Neutrophil (primary cell): ENCODE data around the gene USP32.

Experiments
- H3K27ac ChIP-seq: fragments of 200-600 bp; sonication (generic); 2 replicates; pipeline ENCODE4 v1.5.1; 2016; ENCODE audit warnings: mild to moderate bottlenecking, moderate library complexity
- H3K27me3 ChIP-seq: fragments of 200-600 bp; sonication (generic); 2 replicates; pipeline ENCODE4 v1.6.0; 2016; ENCODE audit warnings: mild to moderate bottlenecking
- H3K36me3 ChIP-seq: fragments of 200-600 bp; sonication (generic); 2 replicates; pipeline ENCODE4 v1.5.1; 2017
- H3K4me1 ChIP-seq, 2 experiments: fragments of 200-600 bp in 1 of 2; sonication (generic) in 1 of 2; 1 replicate in 1 of 2; 2 replicates in 1 of 2; pipeline versions ENCODE4 v1.5.1 to v1.6.1; 2013 to 2016; ENCODE audit warnings: low read depth in 1 of 2, low read length in 1 of 2, mild to moderate bottlenecking in 1 of 2, moderate library complexity in 1 of 2; ENCODE audit not compliant: control insufficient read depth in 1 of 2, insufficient read depth in 1 of 2
- H3K4me3 ChIP-seq, 2 experiments: fragments of 200-600 bp in 1 of 2; sonication (generic) in 1 of 2; 1 replicate in 1 of 2; 2 replicates in 1 of 2; pipeline ENCODE4 v1.5.1; 2013 to 2016; ENCODE audit warnings: low read depth in 1 of 2, low read length in 1 of 2, mild to moderate bottlenecking in 1 of 2, moderate library complexity in 1 of 2
- H3K9me3 ChIP-seq: fragments of 200-600 bp; sonication (generic); 2 replicates; pipeline ENCODE4 v1.5.1; 2016
- CTCF ChIP-seq: fragments of 200-600 bp; sonication (generic); IDR thresholded peaks from 2 replicates; pipeline ENCODE4 v1.5.1; 2016; ENCODE audit warnings: antibody characterized with exemption

The USP32 gene

GRCh38 chr17:60167065-60167741 lies 224.7 kb downstream of the USP32 start:
- TF ChIP-seq CTCF, result no peak
- Histone ChIP-seq H3K4me3 (no peak overlapping the region), H3K36me3 (no peaks in the 10 kb centered on the region), H3K4me1 (peaks cover 52 to 65% of the 10 kb centered on the region in 2 experiments), H3K9me3 (no peaks in the 10 kb centered on the region), H3K27me3 (no peaks in the 10 kb centered on the region), H3K27ac (peak overlapping the region; percentile 37)

GRCh38 chr17:60165971-60166370 lies 226.0 kb downstream of the USP32 start:
- Histone ChIP-seq H3K36me3 (no peaks in the 10 kb centered on the region), H3K4me1 (peaks cover 52 to 65% of the 10 kb centered on the region in 2 experiments), H3K4me3 (no peak overlapping the region), H3K27me3 (no peaks in the 10 kb centered on the region), H3K27ac (no peak overlapping the region), H3K9me3 (no peaks in the 10 kb centered on the region)
- TF ChIP-seq CTCF, result no peak

- H3K27ac ChIP-seq, result peak overlapping the region; percentile 5
Measured at GRCh38 chr17:60165223-60165622, 226.7 kb downstream of the USP32 start.

GRCh38 chr17:60164697-60165096 lies 227.2 kb downstream of the USP32 start:
- no peaks in the 10 kb centered on the region for H3K9me3 ChIP-seq
- no peaks in the 10 kb centered on the region for H3K27me3 ChIP-seq
- H3K4me3 ChIP-seq, result no peak overlapping the region
- peaks cover 7% of the 10 kb centered on the region for H3K36me3 ChIP-seq
- peaks cover 43 to 62% of the 10 kb centered on the region in 2 experiments for H3K4me1 ChIP-seq
- H3K27ac ChIP-seq, result peak overlapping the region; percentile 0
- no peak for TF ChIP-seq CTCF

More at GRCh38 chr17:60165223-60165622, 226.7 kb downstream of the USP32 start:
- peaks cover 1% of the 10 kb centered on the region for H3K36me3 ChIP-seq
- H3K4me1 ChIP-seq, result peaks cover 48 to 65% of the 10 kb centered on the region in 2 experiments
- no peaks in the 10 kb centered on the region for H3K9me3 ChIP-seq
- no peak overlapping the region for H3K4me3 ChIP-seq
- TF ChIP-seq CTCF, result no peak
- H3K27me3 ChIP-seq, result no peaks in the 10 kb centered on the region

- Histone ChIP-seq H3K36me3 (peaks cover 12% of the 10 kb centered on the region), H3K27ac (peak overlapping the region; percentile 0), H3K4me1 (peaks cover 38 to 56% of the 10 kb centered on the region in 2 experiments), H3K27me3 (no peaks in the 10 kb centered on the region), H3K9me3 (no peaks in the 10 kb centered on the region), H3K4me3 (no peak overlapping the region)
- TF ChIP-seq CTCF, result no peak
Measured at GRCh38 chr17:60164164-60164563, 227.8 kb downstream of the USP32 start.
